ENCODE data around the gene PYGM. TPM values are rescaled to one million over a fixed set of nuclear protein-coding genes. Genes with fewer than 3 reads are reported as not detected.

PYGM gene
- total RNA-seq, 2 experiments from 2014 or later, result 2.2 TPM

GRCh38 chr11:64768300-64768694 lies 8.5 kb upstream of the PYGM start:
- no peaks in the 10 kb centered on the region for H3K9me3 ChIP-seq (ENCODE audit: low read length)
- peaks cover 61% of the 10 kb centered on the region for H4K20me1 ChIP-seq (ENCODE audit: insufficient read depth, low read length)
- no peak for DNase-seq (ENCODE audit: low spot score)
- peaks cover 50% of the 10 kb centered on the region for H3K4me1 ChIP-seq (ENCODE audit: insufficient read depth, low read length, poor library complexity, severe bottlenecking)
- peaks cover 62% of the 10 kb centered on the region for H3K79me2 ChIP-seq (ENCODE audit: insufficient read depth, low read depth, low read length)
- no peak overlapping the region for H3K4me2 ChIP-seq (ENCODE audit: low read length)
- no peak overlapping the region for H3K4me3 ChIP-seq (ENCODE audit: low read depth, low read length, poor library complexity, severe bottlenecking)
- TF ChIP-seq EZH2phosphoT487 (IDR thresholded peaks at IDR 0.05; ENCODE audit: borderline replicate concordance, low read depth, low read length) (no peak), CTCF (conservative IDR thresholded peaks at IDR 0.05; ENCODE audit: low read length) (no peak)
- no peak overlapping the region for H3K27ac ChIP-seq (ENCODE audit: low read depth, low read length, poor library complexity, severe bottlenecking)
- H2AFZ ChIP-seq (ENCODE audit: low read length), result no peak overlapping the region
- CTCF ChIA-PET (ENCODE audit: unreplicated experiment), result interaction anchor here (0.8 kb wide), 1 partner anchor 80 kb away, joined by 3 read pairs; no protein-coding TSS in a partner anchor
- no TSS peak for BruUV-seq (replicated peaks)
- intact Hi-C loops (cut with micrococcal nuclease; ENCODE audit: unreplicated experiment), result no loop called here
- POLR2A ChIA-PET, result no interaction called here
- H3K9me2 ChIP-seq (ENCODE audit: insufficient read depth, low read length), result no peaks in the 10 kb centered on the region
- peaks cover 99% of the 10 kb centered on the region for H3K36me3 ChIP-seq (ENCODE audit: insufficient read depth, low read length)

GRCh38 chr11:64767344-64768299 lies 7.8 kb upstream of the PYGM start:
- no peaks in the 10 kb centered on the region for H3K9me2 ChIP-seq (ENCODE audit: insufficient read depth, low read length)
- no peak for TF ChIP-seq EZH2phosphoT487 (IDR thresholded peaks at IDR 0.05; ENCODE audit: borderline replicate concordance, low read depth, low read length)
- TF ChIP-seq CTCF (conservative IDR thresholded peaks at IDR 0.05; ENCODE audit: low read length), result peak; percentile 90
- peaks cover 50% of the 10 kb centered on the region for H3K4me1 ChIP-seq (ENCODE audit: insufficient read depth, low read length, poor library complexity, severe bottlenecking)
- no peak overlapping the region for H3K4me2 ChIP-seq (ENCODE audit: low read length)
- peaks cover 99% of the 10 kb centered on the region for H3K36me3 ChIP-seq (ENCODE audit: insufficient read depth, low read length)
- intact Hi-C loops (cut with micrococcal nuclease; ENCODE audit: unreplicated experiment), result loop anchor here (1.0 kb wide), 1 partner anchor 24 kb away; no protein-coding TSS in a partner anchor
- POLR2A ChIA-PET, result no interaction called here
- no peaks in the 10 kb centered on the region for H3K9me3 ChIP-seq (ENCODE audit: low read length)
- no peak overlapping the region for H2AFZ ChIP-seq (ENCODE audit: low read length)
- peaks cover 56% of the 10 kb centered on the region for H3K79me2 ChIP-seq (ENCODE audit: insufficient read depth, low read depth, low read length)
- BruUV-seq (replicated peaks), result no TSS peak
- H3K27ac ChIP-seq (ENCODE audit: low read depth, low read length, poor library complexity, severe bottlenecking), result no peak overlapping the region
- H4K20me1 ChIP-seq (ENCODE audit: insufficient read depth, low read length), result peaks cover 55% of the 10 kb centered on the region
- peak; percentile 78 for DNase-seq (ENCODE audit: low spot score)
- no peak overlapping the region for H3K4me3 ChIP-seq (ENCODE audit: low read depth, low read length, poor library complexity, severe bottlenecking)
- CTCF ChIA-PET (ENCODE audit: unreplicated experiment), result interaction anchor here (0.8 kb wide), 1 partner anchor 81 kb away, joined by 3 read pairs; no protein-coding TSS in a partner anchor

- no peak overlapping the region for H3K4me3 ChIP-seq (ENCODE audit: low read depth, low read length, poor library complexity, severe bottlenecking)
- peaks cover 97% of the 10 kb centered on the region for H3K36me3 ChIP-seq (ENCODE audit: insufficient read depth, low read length)
- intact Hi-C loops (cut with micrococcal nuclease; ENCODE audit: unreplicated experiment), result loop anchor here (1.0 kb wide), 1 partner anchor 24 kb away; no protein-coding TSS in a partner anchor
- peaks cover 50% of the 10 kb centered on the region for H3K4me1 ChIP-seq (ENCODE audit: insufficient read depth, low read length, poor library complexity, severe bottlenecking)
- H2AFZ ChIP-seq (ENCODE audit: low read length), result no peak overlapping the region
- no peak overlapping the region for H3K4me2 ChIP-seq (ENCODE audit: low read length)
- H3K9me3 ChIP-seq (ENCODE audit: low read length), result no peaks in the 10 kb centered on the region
- CTCF ChIA-PET (ENCODE audit: unreplicated experiment), result no interaction called here
- no peak for DNase-seq (ENCODE audit: low spot score)
- peaks cover 47% of the 10 kb centered on the region for H4K20me1 ChIP-seq (ENCODE audit: insufficient read depth, low read length)
- no TSS peak for BruUV-seq (replicated peaks)
- POLR2A ChIA-PET, result no interaction called here
- peaks cover 48% of the 10 kb centered on the region for H3K79me2 ChIP-seq (ENCODE audit: insufficient read depth, low read depth, low read length)
- TF ChIP-seq CTCF (conservative IDR thresholded peaks at IDR 0.05; ENCODE audit: low read length) (no peak), EZH2phosphoT487 (IDR thresholded peaks at IDR 0.05; ENCODE audit: borderline replicate concordance, low read depth, low read length) (no peak)
- no peaks in the 10 kb centered on the region for H3K9me2 ChIP-seq (ENCODE audit: insufficient read depth, low read length)
- H3K27ac ChIP-seq (ENCODE audit: low read depth, low read length, poor library complexity, severe bottlenecking), result no peak overlapping the region
Measured at GRCh38 chr11:64766881-64767280, 7.1 kb upstream of the PYGM start.

All from OCI-LY7 (cell line).